Right lobe of liver (tissue), 6 donors: ENCODE results near the gene MPZL1. TPM values are rescaled to one million over a fixed set of nuclear protein-coding genes. Genes with fewer than 3 reads are reported as not detected.
A peak's percentile ranks its signal among the peaks of the same experiment; 100 is the strongest.

Source experiments
- ATAC-seq, 4 donors: fragments of 200-7000 bp; cut with Tn5 transposase; one replicate each; pipeline ENCODE4 v1.9.1; 2020; ENCODE audit warnings: mild to moderate bottlenecking in 4 of 4, moderate library complexity in 4 of 4
- DNase-seq, 3 donors: peaks; one replicate each; pipeline ENCODE4 v3.0.0-alpha.2; 2020
- H3K27ac ChIP-seq, 3 donors: fragments of 200-600 bp; one replicate each; pipeline ENCODE4 v1.8.0; 2022
- H3K27me3 ChIP-seq, 2 donors: fragments of 200-600 bp; one replicate each; pipeline ENCODE4 v1.8.0; 2022
- H3K36me3 ChIP-seq, 4 donors: fragments of 200-600 bp; sonication (generic) in 1 of 4; one replicate each; pipeline versions ENCODE4 v1.5.1 to v1.8.0; 2017 to 2022; ENCODE audit warnings: control low read depth in 1 of 4
- H3K4me1 ChIP-seq, 4 donors: fragments of 200-600 bp; sonication (generic) in 1 of 4; one replicate each; pipeline versions ENCODE4 v1.5.1 to v1.8.0; 2017 to 2022; ENCODE audit warnings: control low read depth in 1 of 4
- H3K4me3 ChIP-seq, 3 donors: fragments of 200-600 bp; one replicate each; pipeline ENCODE4 v1.8.0; 2022
- H3K9me3 ChIP-seq, 4 donors: fragments of 200-600 bp; sonication (generic) in 1 of 4; one replicate each; pipeline versions ENCODE4 v1.5.1 to v1.8.0; 2017 to 2022; ENCODE audit warnings: control low read depth in 1 of 4
- CTCF ChIP-seq, 4 donors: fragments of 200-600 bp in 3 of 4; fragments of 450-650 bp in 1 of 4; IDR thresholded peaks; one replicate each; pipeline versions ENCODE4 v1.5.1 to v1.8.0; 2016 to 2022; ENCODE audit warnings: antibody characterized with exemption in 4 of 4, mild to moderate bottlenecking in 2 of 4
- POLR2A ChIP-seq: fragments of 450-650 bp; IDR thresholded peaks from one replicate; pipeline ENCODE4 v1.6.1; 2017; ENCODE audit warnings: antibody characterized with exemption, mild to moderate bottlenecking
- WGBS: methylation state at CpG from one replicate; pipeline ENCODE4 v1.1.6; 2018; ENCODE audit warnings: low coverage, low lambda C conversion rate; ENCODE audit not compliant: insufficient coverage; ENCODE audit errors: missing lambda C conversion rate; 5-methylcytosine and 5-hydroxymethylcytosine counted together
- intact Hi-C, 2 donors: fragments of 100-400 bp; cut with DNase I; formaldehyde crosslinking; loops; one replicate each; pipeline versions ENCODE4 v1.11.2 to v1.14.1; 2022
- total RNA-seq, 6 experiments: library from RNA; depleted of rRNA in 2 of 6; stranded (reverse); fragments of >200 nt in 2 of 6; fragmentation: NEBNext Ultra II Directional in 3 of 6; extraction: Animal tissue kit (Norgen Biotek cat#: 25700) in 3 of 6; gene quantifications; one replicate each; pipeline versions ENCODE4 v1.1.0 to v1.2.4, GENCODE V29; 2016 to 2023
- donor health status: DM: no; HTN: yes; CAD: no.
- donor health status: DM: no; HTN: no; CAD: no.
- donor health status: DM: no; HTN: no; CAD: no.
- donor health status: DM: no; HTN: yes; CAD: no.
- donor health status: DM: no; HTN: yes; CAD: no.

The MPZL1 gene
- total RNA-seq, 6 experiments from 2014 or later = 15.7 to 43.3 (median 18.9) TPM

- peak overlapping the region in 2 of 3 donors; percentile 50 to 77 for H3K27ac ChIP-seq
- H3K9me3 ChIP-seq = peaks cover 0 to 5% (median 0%) of the 10 kb centered on the region in 4 donors
- H3K36me3 ChIP-seq = no peaks in the 10 kb centered on the region
- WGBS = 15% methylated on average over 26 of the region's 35 CpGs
- intact Hi-C loops = no loop called here
- TF ChIP-seq POLR2A (peak; percentile 49), CTCF (IDR thresholded peaks at IDR 0.05) (no peak)
- H3K4me3 ChIP-seq = peak overlapping the region; percentile 23 to 53 (median 39)
- DNase-seq = peak; percentile 83 to 84 (median 84)
- peaks cover 0 to 12% (median 2%) of the 10 kb centered on the region in 4 donors for H3K4me1 ChIP-seq
- peak; percentile 95 to 99 (median 98) for ATAC-seq
- no peaks in the 10 kb centered on the region for H3K27me3 ChIP-seq
These were observed 98.3 kb downstream of the MPZL1 start for GRCh38 chr1:167819849-167820683.

- intact Hi-C loops = no loop called here
- Histone ChIP-seq H3K36me3 (no peaks in the 10 kb centered on the region), H3K27me3 (no peaks in the 10 kb centered on the region), H3K27ac (no peak overlapping the region), H3K9me3 (no peaks in the 10 kb centered on the region), H3K4me1 (peaks cover 0 to 12% (median 2%) of the 10 kb centered on the region in 4 donors), H3K4me3 (no peak overlapping the region)
- 93% methylated on average over 7 of the region's 12 CpGs for WGBS
- ATAC-seq (no peak), DNase-seq (no peak)
- TF ChIP-seq POLR2A (no peak), CTCF (IDR thresholded peaks at IDR 0.05) (no peak)
These were observed 99.0 kb downstream of the MPZL1 start for GRCh38 chr1:167820684-167821355.

- Histone ChIP-seq H3K9me3 (no peaks in the 10 kb centered on the region), H3K36me3 (no peaks in the 10 kb centered on the region), H3K4me3 (no peak overlapping the region), H3K27ac (no peak overlapping the region), H3K4me1 (peaks cover 0 to 12% (median 2%) of the 10 kb centered on the region in 4 donors), H3K27me3 (no peaks in the 10 kb centered on the region)
- intact Hi-C loops = no loop called here
- 97% methylated on average over 6 of the region's 6 CpGs for WGBS
- no peak for DNase-seq
- TF ChIP-seq POLR2A = no peak
- no peak for TF ChIP-seq CTCF (IDR thresholded peaks at IDR 0.05)
- ATAC-seq = no peak
These were observed 99.5 kb downstream of the MPZL1 start for GRCh38 chr1:167821356-167821685.

GRCh38 chr1:167821969-167822685, 100.3 kb downstream of the MPZL1 start:
- intact Hi-C loops = no loop called here
- no peaks in the 10 kb centered on the region for H3K27me3 ChIP-seq
- no peak overlapping the region for H3K4me3 ChIP-seq
- TF ChIP-seq POLR2A = no peak
- TF ChIP-seq CTCF (IDR thresholded peaks at IDR 0.05) = no peak
- no peaks in the 10 kb centered on the region for H3K36me3 ChIP-seq
- no peak overlapping the region for H3K27ac ChIP-seq
- 72% methylated on average over 3 of the region's 4 CpGs for WGBS
- peaks cover 0 to 12% (median 0%) of the 10 kb centered on the region in 4 donors for H3K4me1 ChIP-seq
- no peaks in the 10 kb centered on the region for H3K9me3 ChIP-seq
- DNase-seq (no peak), ATAC-seq (no peak)
